Kidney (tissue), 14 donors: Measurements from ENCODE around the gene DEK. TPM values are rescaled to one million over a fixed set of nuclear protein-coding genes. Genes with fewer than 3 reads are reported as not detected.
A peak's percentile ranks its signal among the peaks of the same experiment; 100 is the strongest.
"Not testable (repeated sequence)": the region's sequence is repeated elsewhere in the genome, so short reads cannot be mapped to it uniquely, and the experiment has no call there.

Experiments
- DNase-seq, 5 donors: peaks; one replicate each; pipeline ENCODE4 v3.0.0-alpha.2; 2013 to 2020
- FAIRE-seq: peaks from 2 replicates; lab custom pipeline; 2012; peaks lifted over from hg19 to GRCh38; lab: Jason Lieb, UNC
- H3K27ac ChIP-seq, 2 donors: one replicate each; pipeline ENCODE4 v1.7.0; 2013; ENCODE audit warnings: low read depth in 2 of 2, low read length in 2 of 2, inconsistent platforms in 1 of 2
- H3K27me3 ChIP-seq: one replicate; pipeline ENCODE4 v1.7.1; 2013; ENCODE audit warnings: low read length, inconsistent platforms; ENCODE audit not compliant: control insufficient read depth, insufficient read depth
- H3K36me3 ChIP-seq, 3 donors: one replicate each; pipeline versions ENCODE4 v1.7.0 to v1.7.1; 2013; ENCODE audit warnings: low read length in 3 of 3, control low read depth in 1 of 3, inconsistent platforms in 1 of 3; ENCODE audit not compliant: insufficient read depth in 3 of 3, control insufficient read depth in 2 of 3
- H3K4me1 ChIP-seq, 3 donors: one replicate each; pipeline versions ENCODE4 v1.7.0 to v1.7.1; 2013; ENCODE audit warnings: low read length in 3 of 3, inconsistent platforms in 1 of 3, low read depth in 1 of 3; ENCODE audit not compliant: control insufficient read depth in 2 of 3, insufficient read depth in 2 of 3
- H3K4me3 ChIP-seq, 3 donors: one replicate each; pipeline versions ENCODE4 v1.7.0 to v1.8.1; 2013; ENCODE audit warnings: low read length in 3 of 3, control low read depth in 1 of 3, inconsistent platforms in 1 of 3
- H3K9ac ChIP-seq, 3 donors: one replicate each; pipeline versions ENCODE4 v1.7.0 to v1.7.1; 2013; ENCODE audit warnings: low read length in 3 of 3, control low read depth in 1 of 3, inconsistent platforms in 1 of 3
- H3K9me3 ChIP-seq, 3 donors: one replicate each; pipeline versions ENCODE4 v1.7.0 to v1.7.1; 2013; ENCODE audit warnings: low read length in 3 of 3, control low read depth in 1 of 3, inconsistent platforms in 1 of 3; ENCODE audit not compliant: control insufficient read depth in 2 of 3, insufficient read depth in 1 of 3
- intact Hi-C: fragments of 100-400 bp; cut with DNase I; formaldehyde crosslinking; loops from one replicate; pipeline ENCODE4 v1.11.1; 2022
- polyA plus RNA-seq: library from polyadenylated mRNA; stranded (reverse); fragments of 350-450 nt; fragmentation: Illumina TruSeq; extraction: RNeasy Lipid Tissue Mini Kit (QIAGEN cat#74804); gene quantifications from one replicate; pipeline ENCODE4 v1.2.3, GENCODE V29; 2014; ENCODE audit warnings: low read depth, low replicate concordance; ENCODE audit not compliant: insufficient read depth
- total RNA-seq: library from RNA; stranded (reverse); fragmentation: NEBNext Ultra II Directional; extraction: Animal tissue kit (Norgen Biotek cat#: 25700); gene quantifications from one replicate; pipeline ENCODE4 v1.2.1, GENCODE V29; 2021
- TF ChIP-seq, protein P1 (sequence below): IDR thresholded peaks from 3 replicates; pipeline ENCODE4 v1.5.1; 2012; ENCODE audit warnings: mild to moderate bottlenecking, moderate library complexity, borderline replicate concordance; ENCODE audit not compliant: insufficient read depth; ENCODE audit errors: extremely low read depth
- donor health status: control.
- donor health status: control.
- donor health status: control.
- donor health status: control.
- donor health status: control.
- donor health status: DM: yes; HTN: yes; CAD: no.
- donor health status: Normal renal cell carcinoma (clear cell type).

The DEK gene
- total and polyA plus RNA-seq, 2 donors from 2014 or later = 23.7 to 67.2 TPM

DNA sequence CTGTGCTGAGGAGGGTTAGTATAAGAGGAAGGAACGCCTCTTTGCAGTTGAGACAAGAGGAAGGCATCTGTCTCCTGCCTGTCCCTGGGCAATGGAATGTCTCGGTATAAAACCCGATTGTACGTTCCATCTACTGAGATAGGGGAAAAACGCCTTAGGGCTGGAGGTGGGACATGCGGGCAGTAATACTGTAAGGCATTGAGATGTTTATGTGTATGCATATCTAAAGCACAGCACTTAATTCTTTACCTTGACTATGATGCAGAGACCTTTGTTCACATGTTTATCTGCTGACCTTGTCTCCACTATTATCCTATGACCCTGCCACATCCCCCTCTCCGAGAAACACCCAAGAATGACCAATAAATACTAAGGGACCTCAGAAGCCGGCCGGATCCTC, 37.2 kb downstream of the DEK start:
- H3K36me3 ChIP-seq = peaks cover 0 to 31% (median 4%) of the 10 kb centered on the region in 3 donors
- H3K4me3 ChIP-seq, H3K27me3 ChIP-seq, H3K27ac ChIP-seq, intact Hi-C loops, H3K9ac ChIP-seq, H3K9me3 ChIP-seq, H3K4me1 ChIP-seq, DNase-seq, FAIRE-seq: not testable (repeated sequence)

DNA sequence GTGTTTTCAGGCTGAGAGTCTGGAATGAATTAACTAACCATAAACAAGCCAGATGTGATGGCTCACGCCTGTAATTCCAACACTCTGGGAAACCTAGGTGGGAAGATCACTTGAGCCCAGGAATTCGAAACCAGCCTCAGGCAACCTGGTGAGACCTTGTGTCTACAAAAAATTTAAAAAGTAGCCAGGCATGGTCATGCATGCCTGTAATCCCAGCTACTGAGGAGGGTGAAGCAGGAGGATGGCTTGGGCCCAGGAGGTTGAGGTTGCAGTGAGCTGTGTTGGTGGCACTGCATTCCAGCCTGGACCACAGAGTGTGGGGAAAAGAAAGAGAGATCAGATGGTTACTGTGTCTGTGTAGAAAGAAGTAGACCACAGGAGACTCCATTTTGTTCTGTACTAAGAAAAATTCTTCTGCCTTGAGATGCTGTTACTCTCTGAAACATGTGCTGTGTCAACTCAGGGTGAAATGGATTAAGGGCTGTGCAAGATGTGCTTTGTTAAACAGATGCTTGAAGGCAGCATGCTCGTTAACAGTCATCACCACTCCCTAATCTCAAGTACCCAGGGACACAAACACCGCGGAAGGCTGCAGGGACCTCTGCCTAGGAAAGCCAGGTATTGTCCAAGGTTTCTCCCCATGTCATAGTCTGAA, 37.8 kb downstream of the DEK start:
- H3K4me3 ChIP-seq, H3K9ac ChIP-seq, H3K27ac ChIP-seq, intact Hi-C loops, H3K27me3 ChIP-seq, H3K9me3 ChIP-seq, H3K4me1 ChIP-seq, FAIRE-seq: not testable (repeated sequence)
- peaks cover 2 to 31% (median 4%) of the 10 kb centered on the region in 3 donors for H3K36me3 ChIP-seq
- DNase-seq = peak in 1 of 5 donors; percentile 6

DNA sequence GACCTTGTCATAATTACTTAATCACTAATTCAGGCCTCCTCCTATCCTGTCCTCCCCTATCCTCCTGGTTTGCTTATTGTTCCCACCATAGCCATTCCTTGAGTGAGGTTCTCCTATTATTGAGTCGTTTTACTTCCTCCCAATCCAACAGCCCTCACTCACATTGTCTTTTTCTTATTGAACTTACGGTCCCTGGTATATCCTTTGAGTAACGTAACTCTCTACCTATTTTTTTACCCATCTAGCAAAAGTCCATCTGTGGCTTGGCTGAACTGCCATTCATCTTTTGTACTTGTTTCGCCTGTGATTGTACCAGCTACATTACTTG, 43.1 kb downstream of the DEK start:
- Histone ChIP-seq H3K4me3 (no peak overlapping the region), H3K9me3 (no peaks in the 10 kb centered on the region), H3K4me1 (no peaks in the 10 kb centered on the region), H3K27me3 (no peaks in the 10 kb centered on the region), H3K9ac (no peak overlapping the region), H3K27ac (no peak overlapping the region), H3K36me3 (peaks cover 5 to 28% (median 7%) of the 10 kb centered on the region in 3 donors)
- intact Hi-C loops = no loop called here
- TF ChIP-seq, protein P1, sequence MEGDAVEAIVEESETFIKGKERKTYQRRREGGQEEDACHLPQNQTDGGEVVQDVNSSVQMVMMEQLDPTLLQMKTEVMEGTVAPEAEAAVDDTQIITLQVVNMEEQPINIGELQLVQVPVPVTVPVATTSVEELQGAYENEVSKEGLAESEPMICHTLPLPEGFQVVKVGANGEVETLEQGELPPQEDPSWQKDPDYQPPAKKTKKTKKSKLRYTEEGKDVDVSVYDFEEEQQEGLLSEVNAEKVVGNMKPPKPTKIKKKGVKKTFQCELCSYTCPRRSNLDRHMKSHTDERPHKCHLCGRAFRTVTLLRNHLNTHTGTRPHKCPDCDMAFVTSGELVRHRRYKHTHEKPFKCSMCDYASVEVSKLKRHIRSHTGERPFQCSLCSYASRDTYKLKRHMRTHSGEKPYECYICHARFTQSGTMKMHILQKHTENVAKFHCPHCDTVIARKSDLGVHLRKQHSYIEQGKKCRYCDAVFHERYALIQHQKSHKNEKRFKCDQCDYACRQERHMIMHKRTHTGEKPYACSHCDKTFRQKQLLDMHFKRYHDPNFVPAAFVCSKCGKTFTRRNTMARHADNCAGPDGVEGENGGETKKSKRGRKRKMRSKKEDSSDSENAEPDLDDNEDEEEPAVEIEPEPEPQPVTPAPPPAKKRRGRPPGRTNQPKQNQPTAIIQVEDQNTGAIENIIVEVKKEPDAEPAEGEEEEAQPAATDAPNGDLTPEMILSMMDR = no peak
- DNase-seq = no peak
- no peak for FAIRE-seq

DNA sequence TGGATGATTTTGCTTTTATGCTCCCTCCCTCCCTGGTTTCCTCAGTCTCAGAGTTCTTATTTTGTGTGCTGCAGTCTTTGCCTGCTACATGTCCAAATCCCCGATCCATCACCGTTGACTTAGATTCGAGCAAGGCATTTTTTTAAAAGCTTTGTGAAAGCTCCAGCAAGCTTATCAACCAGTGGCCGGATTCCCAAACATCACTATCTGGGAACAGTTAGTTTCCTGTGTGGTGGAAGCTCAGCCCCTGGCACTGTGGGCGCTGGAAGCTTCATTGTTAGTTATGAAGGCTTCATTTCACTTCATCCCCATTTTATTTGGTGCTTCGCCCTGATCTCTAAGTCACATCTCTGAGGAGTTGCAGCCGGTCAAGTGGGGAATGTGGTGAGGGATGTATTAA, 44.7 kb downstream of the DEK start:
- no peaks in the 10 kb centered on the region for H3K4me1 ChIP-seq
- H3K9me3 ChIP-seq = no peaks in the 10 kb centered on the region
- DNase-seq (no peak), FAIRE-seq (no peak)
- TF ChIP-seq, protein P1 = no peak
- no peak overlapping the region for H3K9ac ChIP-seq
- H3K27ac ChIP-seq = no peak overlapping the region
- no peak overlapping the region for H3K4me3 ChIP-seq
- intact Hi-C loops = no loop called here
- H3K27me3 ChIP-seq = no peaks in the 10 kb centered on the region
- H3K36me3 ChIP-seq = peaks cover 5 to 20% (median 6%) of the 10 kb centered on the region in 3 donors
